ENCODE results near the gene GABBR2.

GABBR2 gene

DNA sequence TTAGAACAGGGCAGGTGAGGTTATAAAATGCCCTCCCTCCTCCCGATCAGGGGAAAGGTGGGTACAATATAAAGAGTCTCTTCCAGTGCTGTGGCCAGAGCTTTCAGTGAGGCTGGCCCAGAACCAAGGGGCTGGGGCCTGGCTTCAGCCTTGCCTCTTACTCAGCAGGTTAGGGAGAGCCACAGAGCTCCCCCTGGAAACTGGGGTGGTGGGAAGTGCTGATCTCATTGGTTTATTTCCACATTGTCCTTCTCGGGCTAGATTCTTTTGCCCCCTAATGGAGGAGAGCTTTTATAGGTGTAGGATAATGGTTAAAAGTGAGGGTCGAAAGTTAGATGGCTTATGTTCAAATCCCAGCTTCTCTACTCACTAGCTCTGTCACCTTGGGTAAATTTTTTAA, 266.6 kb downstream of the GABBR2 start:
- Histone ChIP-seq H3K9ac (ENCODE audit: low read length) (no peak overlapping the region), H2AFZ (ENCODE audit: low read depth, low read length) (no peak overlapping the region), H3K4me1 (ENCODE audit: low read length) (no peaks in the 10 kb centered on the region), H3K4me2 (ENCODE audit: low read length) (no peak overlapping the region), H3K27me3 (ENCODE audit: low read depth, low read length) (peaks cover 38% of the 10 kb centered on the region), H4K20me1 (ENCODE audit: insufficient read depth, low read length) (no peaks in the 10 kb centered on the region), H3K27ac (ENCODE audit: low read length) (no peak overlapping the region), H3K4me3 (ENCODE audit: low read length) (no peak overlapping the region), H3K79me2 (ENCODE audit: low read length) (no peaks in the 10 kb centered on the region), H3K9me3 (ENCODE audit: insufficient read depth, low read length) (no peaks in the 10 kb centered on the region), H3K36me3 (replicated peaks; ENCODE audit: low read depth, low read length) (no peaks in the 10 kb centered on the region)
- TF ChIP-seq, protein P1, sequence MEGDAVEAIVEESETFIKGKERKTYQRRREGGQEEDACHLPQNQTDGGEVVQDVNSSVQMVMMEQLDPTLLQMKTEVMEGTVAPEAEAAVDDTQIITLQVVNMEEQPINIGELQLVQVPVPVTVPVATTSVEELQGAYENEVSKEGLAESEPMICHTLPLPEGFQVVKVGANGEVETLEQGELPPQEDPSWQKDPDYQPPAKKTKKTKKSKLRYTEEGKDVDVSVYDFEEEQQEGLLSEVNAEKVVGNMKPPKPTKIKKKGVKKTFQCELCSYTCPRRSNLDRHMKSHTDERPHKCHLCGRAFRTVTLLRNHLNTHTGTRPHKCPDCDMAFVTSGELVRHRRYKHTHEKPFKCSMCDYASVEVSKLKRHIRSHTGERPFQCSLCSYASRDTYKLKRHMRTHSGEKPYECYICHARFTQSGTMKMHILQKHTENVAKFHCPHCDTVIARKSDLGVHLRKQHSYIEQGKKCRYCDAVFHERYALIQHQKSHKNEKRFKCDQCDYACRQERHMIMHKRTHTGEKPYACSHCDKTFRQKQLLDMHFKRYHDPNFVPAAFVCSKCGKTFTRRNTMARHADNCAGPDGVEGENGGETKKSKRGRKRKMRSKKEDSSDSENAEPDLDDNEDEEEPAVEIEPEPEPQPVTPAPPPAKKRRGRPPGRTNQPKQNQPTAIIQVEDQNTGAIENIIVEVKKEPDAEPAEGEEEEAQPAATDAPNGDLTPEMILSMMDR (IDR thresholded peaks at IDR 0.05; ENCODE audit: low read depth, low read length): no peak
- TF ChIP-seq EZH2phosphoT487 (IDR thresholded peaks at IDR 0.05; ENCODE audit: low read depth): no peak

DNA sequence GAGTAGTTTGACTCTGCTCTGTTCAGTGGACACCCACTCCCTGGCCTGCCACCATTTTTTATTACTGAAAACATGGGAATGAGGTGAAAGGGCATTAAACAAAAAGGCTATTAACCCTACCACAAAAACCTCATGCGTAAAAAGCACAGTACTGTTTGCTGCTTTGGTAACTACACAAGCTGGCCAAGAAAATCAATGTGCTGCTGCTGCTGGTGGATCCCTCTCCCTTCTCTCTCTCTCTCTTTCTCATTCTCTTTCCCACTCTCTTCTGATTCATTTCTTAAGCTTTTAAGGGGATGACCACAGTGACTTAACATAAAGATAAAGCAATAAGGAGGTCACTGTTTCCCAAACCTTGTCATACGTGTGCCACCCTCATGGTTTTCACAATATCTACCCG, 270.1 kb downstream of the GABBR2 start:
- Histone ChIP-seq H3K27me3 (ENCODE audit: low read depth, low read length) (peaks cover 36% of the 10 kb centered on the region), H3K9me3 (ENCODE audit: insufficient read depth, low read length) (no peaks in the 10 kb centered on the region), H2AFZ (ENCODE audit: low read depth, low read length) (no peak overlapping the region), H3K79me2 (ENCODE audit: low read length) (no peaks in the 10 kb centered on the region), H4K20me1 (ENCODE audit: insufficient read depth, low read length) (no peaks in the 10 kb centered on the region), H3K9ac (ENCODE audit: low read length) (no peak overlapping the region), H3K4me1 (ENCODE audit: low read length) (no peaks in the 10 kb centered on the region), H3K27ac (ENCODE audit: low read length) (no peak overlapping the region), H3K4me2 (ENCODE audit: low read length) (no peak overlapping the region), H3K4me3 (ENCODE audit: low read length) (no peak overlapping the region), H3K36me3 (replicated peaks; ENCODE audit: low read depth, low read length) (no peaks in the 10 kb centered on the region)
- no peak for TF ChIP-seq EZH2phosphoT487 (IDR thresholded peaks at IDR 0.05; ENCODE audit: low read depth)
- TF ChIP-seq, protein P1 (IDR thresholded peaks at IDR 0.05; ENCODE audit: low read depth, low read length): no peak

DNA sequence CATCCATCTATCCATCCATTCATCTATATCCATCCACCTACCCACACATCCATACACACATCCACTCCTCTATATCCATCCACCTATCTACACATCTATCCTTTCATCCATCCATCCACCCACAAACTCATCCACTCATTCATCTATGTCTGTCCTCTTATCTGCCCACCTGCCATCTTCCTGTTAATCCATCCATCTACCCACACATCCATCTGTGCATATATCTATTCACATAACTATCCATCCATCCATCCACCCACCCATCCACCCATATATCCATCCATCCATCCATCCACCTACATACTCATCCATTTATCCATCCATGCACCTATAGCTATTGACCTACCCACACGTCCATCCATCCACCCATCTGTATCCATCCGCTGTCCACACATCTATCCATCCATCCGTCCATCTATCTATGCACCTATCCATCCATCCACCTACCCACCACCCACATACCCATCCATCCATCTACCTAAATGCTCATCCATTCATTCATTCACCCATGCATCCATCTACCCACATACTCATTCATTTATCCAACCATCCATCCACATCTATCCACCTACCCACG, 271.2 kb downstream of the GABBR2 start:
- H2AFZ ChIP-seq (ENCODE audit: low read depth, low read length): no peak overlapping the region
- no peaks in the 10 kb centered on the region for H3K36me3 ChIP-seq (replicated peaks; ENCODE audit: low read depth, low read length)
- H3K27me3 ChIP-seq (ENCODE audit: low read depth, low read length): peaks cover 25% of the 10 kb centered on the region
- no peaks in the 10 kb centered on the region for H3K9me3 ChIP-seq (ENCODE audit: insufficient read depth, low read length)
- no peak overlapping the region for H3K4me3 ChIP-seq (ENCODE audit: low read length)
- no peak overlapping the region for H3K9ac ChIP-seq (ENCODE audit: low read length)
- TF ChIP-seq, protein P1 (IDR thresholded peaks at IDR 0.05; ENCODE audit: low read depth, low read length): no peak
- TF ChIP-seq EZH2phosphoT487 (IDR thresholded peaks at IDR 0.05; ENCODE audit: low read depth): no peak
- no peaks in the 10 kb centered on the region for H4K20me1 ChIP-seq (ENCODE audit: insufficient read depth, low read length)
- H3K4me2 ChIP-seq (ENCODE audit: low read length): no peak overlapping the region
- H3K79me2 ChIP-seq (ENCODE audit: low read length): no peaks in the 10 kb centered on the region
- no peak overlapping the region for H3K27ac ChIP-seq (ENCODE audit: low read length)
- no peaks in the 10 kb centered on the region for H3K4me1 ChIP-seq (ENCODE audit: low read length)

DNA sequence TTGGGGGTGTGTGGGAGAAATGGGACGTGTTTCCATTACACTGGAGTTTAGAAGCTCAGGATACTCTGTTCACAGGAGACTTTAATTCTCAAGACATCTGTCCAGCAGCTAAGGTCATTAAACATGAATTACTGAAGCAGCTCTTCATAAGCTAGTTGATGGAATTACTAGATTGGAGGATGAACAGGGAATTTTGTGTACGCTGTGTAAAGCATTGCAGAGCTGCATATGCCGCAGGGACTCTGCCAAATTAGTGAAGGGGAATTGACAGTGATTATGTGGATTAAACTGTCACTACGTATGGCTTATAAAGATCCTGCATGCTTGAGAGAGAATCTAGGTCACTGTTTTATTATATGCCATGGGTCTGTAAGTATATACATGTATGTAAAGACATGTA, 275.8 kb downstream of the GABBR2 start:
- no peak for TF ChIP-seq EZH2phosphoT487 (IDR thresholded peaks at IDR 0.05; ENCODE audit: low read depth)
- TF ChIP-seq, protein P1 (IDR thresholded peaks at IDR 0.05; ENCODE audit: low read depth, low read length): no peak
- Histone ChIP-seq H3K36me3 (replicated peaks; ENCODE audit: low read depth, low read length) (no peaks in the 10 kb centered on the region), H3K9me3 (ENCODE audit: insufficient read depth, low read length) (no peaks in the 10 kb centered on the region), H3K27ac (ENCODE audit: low read length) (no peak overlapping the region), H3K27me3 (ENCODE audit: low read depth, low read length) (0 out of 2 replicates have a peak, but pooled peaks cover 6% of the 10 kb centered on the region), H4K20me1 (ENCODE audit: insufficient read depth, low read length) (no peaks in the 10 kb centered on the region), H3K4me2 (ENCODE audit: low read length) (no peak overlapping the region), H2AFZ (ENCODE audit: low read depth, low read length) (no peak overlapping the region), H3K9ac (ENCODE audit: low read length) (no peak overlapping the region), H3K4me3 (ENCODE audit: low read length) (no peak overlapping the region), H3K4me1 (ENCODE audit: low read length) (no peaks in the 10 kb centered on the region), H3K79me2 (ENCODE audit: low read length) (no peaks in the 10 kb centered on the region)

All from OCI-LY3 (cell line).